PC-9 (cell line): ENCODE data around the gene PLEKHH3.

Source experiments
- CTCF ChIP-seq: fragments of 200-600 bp; sonication (generic); conservative IDR thresholded peaks from 2 replicates; pipeline ENCODE4 v1.6.1; 2017; ENCODE audit warnings: mixed run types, antibody characterized with exemption, mild to moderate bottlenecking, moderate library complexity
- EZH2 ChIP-seq: fragments of 200-600 bp; sonication (generic); IDR thresholded peaks from 2 replicates; pipeline ENCODE4 v1.8.0; 2017; ENCODE audit warnings: antibody characterized with exemption, low read depth

- TF ChIP-seq CTCF (no peak), EZH2 (no peak)
These were observed 7.2 kb downstream of the PLEKHH3 start for GRCh38 chr17:42669705-42669976.
